SU-DHL-6 (cell line): ENCODE data around the gene RCC1.

Experiments
- CTCF ChIP-seq: fragments of 200-600 bp; sonication (generic); IDR thresholded peaks from one replicate; pipeline ENCODE4 v1.5.1; 2017; ENCODE audit warnings: antibody characterized with exemption, mild to moderate bottlenecking, low read length, moderate library complexity; ENCODE audit not compliant: insufficient read depth, poor library complexity, severe bottlenecking
- EZH2phosphoT487 ChIP-seq: fragments of 200-600 bp; sonication (generic), shearing (Covaris generic); conservative IDR thresholded peaks from 2 replicates; pipeline ENCODE4 v1.6.1; 2018; ENCODE audit warnings: mild to moderate bottlenecking, antibody characterized with exemption, low read length, moderate library complexity, mixed read lengths

GRCh38 chr1:28552758-28553663 is 47.2 kb downstream of the RCC1 start, which contains the start of gene TRNAU1AP:
- TF ChIP-seq CTCF: no peak
- TF ChIP-seq EZH2phosphoT487: no peak
